GM23338 (cell line): ENCODE results near the gene NLN.

Experiments used
- CREB1 ChIP-seq: fragments of 250-450 bp; sonication (Bioruptor Pico); IDR thresholded peaks from 2 replicates; pipeline ENCODE4 v1.5.0; 2020; ENCODE audit warnings: low read depth, mild to moderate bottlenecking, moderate library complexity
- EZH2 ChIP-seq: fragments of 200-600 bp; sonication (generic); IDR thresholded peaks from one replicate; pipeline ENCODE4 v1.8.0; 2017; ENCODE audit warnings: antibody characterized with exemption, mild to moderate bottlenecking, low read depth; ENCODE audit not compliant: unreplicated experiment
- EZH2phosphoT487 ChIP-seq: fragments of 200-600 bp; sonication (generic); IDR thresholded peaks from one replicate; pipeline ENCODE4 v1.8.1; 2018; ENCODE audit warnings: antibody characterized with exemption; ENCODE audit not compliant: unreplicated experiment
- JUNB ChIP-seq: IDR thresholded peaks from one replicate; pipeline ENCODE4 v1.6.1; 2016; ENCODE audit warnings: antibody characterized with exemption; ENCODE audit not compliant: unreplicated experiment
- POLR2AphosphoS5 ChIP-seq: IDR thresholded peaks from 2 replicates; pipeline ENCODE4 v1.6.1; 2016; ENCODE audit warnings: antibody characterized with exemption, low read depth
- STAT1 ChIP-seq: IDR thresholded peaks from one replicate; pipeline ENCODE4 v1.6.1; 2016; ENCODE audit warnings: antibody characterized with exemption; ENCODE audit not compliant: unreplicated experiment
- ZNF114 ChIP-seq: fragments of 250-450 bp; sonication (Bioruptor Pico); IDR thresholded peaks from 2 replicates; pipeline ENCODE4 v1.5.0; 2020; ENCODE audit warnings: mild to moderate bottlenecking, moderate library complexity
- ZNF331 ChIP-seq: fragments of 250-450 bp; sonication (Bioruptor Pico); IDR thresholded peaks from 2 replicates; pipeline ENCODE4 v1.5.0; 2020; ENCODE audit warnings: low read depth, mild to moderate bottlenecking, moderate library complexity
- ZNF462 ChIP-seq: fragments of 250-450 bp; sonication (Bioruptor Pico); IDR thresholded peaks from 2 replicates; pipeline ENCODE4 v1.5.0; 2020; ENCODE audit warnings: mild to moderate bottlenecking, moderate library complexity
- TF ChIP-seq, protein P1 (sequence below), 2 experiments: fragments of 200-600 bp in 1 of 2; sonication (generic) in 1 of 2; conservative IDR thresholded peaks; 2 replicates each; pipeline versions ENCODE4 v1.5.1 to v1.6.1; 2016 to 2017; ENCODE audit warnings: antibody characterized with exemption in 2 of 2, low read depth in 2 of 2, mild to moderate bottlenecking in 2 of 2, moderate library complexity in 1 of 2
- TF ChIP-seq, protein P2 (sequence below): IDR thresholded peaks from 2 replicates; pipeline ENCODE4 v1.6.1; 2016; ENCODE audit warnings: antibody characterized with exemption
- TF ChIP-seq, protein P3 (sequence below): IDR thresholded peaks from one replicate; pipeline ENCODE4 v1.6.1; 2018; ENCODE audit warnings: antibody characterized with exemption; ENCODE audit not compliant: unreplicated experiment

GRCh38 chr5:65753189-65753588 lies 31.2 kb downstream of the NLN start:
- TF ChIP-seq, protein P1, sequence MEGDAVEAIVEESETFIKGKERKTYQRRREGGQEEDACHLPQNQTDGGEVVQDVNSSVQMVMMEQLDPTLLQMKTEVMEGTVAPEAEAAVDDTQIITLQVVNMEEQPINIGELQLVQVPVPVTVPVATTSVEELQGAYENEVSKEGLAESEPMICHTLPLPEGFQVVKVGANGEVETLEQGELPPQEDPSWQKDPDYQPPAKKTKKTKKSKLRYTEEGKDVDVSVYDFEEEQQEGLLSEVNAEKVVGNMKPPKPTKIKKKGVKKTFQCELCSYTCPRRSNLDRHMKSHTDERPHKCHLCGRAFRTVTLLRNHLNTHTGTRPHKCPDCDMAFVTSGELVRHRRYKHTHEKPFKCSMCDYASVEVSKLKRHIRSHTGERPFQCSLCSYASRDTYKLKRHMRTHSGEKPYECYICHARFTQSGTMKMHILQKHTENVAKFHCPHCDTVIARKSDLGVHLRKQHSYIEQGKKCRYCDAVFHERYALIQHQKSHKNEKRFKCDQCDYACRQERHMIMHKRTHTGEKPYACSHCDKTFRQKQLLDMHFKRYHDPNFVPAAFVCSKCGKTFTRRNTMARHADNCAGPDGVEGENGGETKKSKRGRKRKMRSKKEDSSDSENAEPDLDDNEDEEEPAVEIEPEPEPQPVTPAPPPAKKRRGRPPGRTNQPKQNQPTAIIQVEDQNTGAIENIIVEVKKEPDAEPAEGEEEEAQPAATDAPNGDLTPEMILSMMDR (conservative IDR thresholded peaks at IDR 0.05; ENCODE audit: low read depth in 2 of 2), result no peak
- no peak for TF ChIP-seq EZH2
- TF ChIP-seq, protein P2, sequence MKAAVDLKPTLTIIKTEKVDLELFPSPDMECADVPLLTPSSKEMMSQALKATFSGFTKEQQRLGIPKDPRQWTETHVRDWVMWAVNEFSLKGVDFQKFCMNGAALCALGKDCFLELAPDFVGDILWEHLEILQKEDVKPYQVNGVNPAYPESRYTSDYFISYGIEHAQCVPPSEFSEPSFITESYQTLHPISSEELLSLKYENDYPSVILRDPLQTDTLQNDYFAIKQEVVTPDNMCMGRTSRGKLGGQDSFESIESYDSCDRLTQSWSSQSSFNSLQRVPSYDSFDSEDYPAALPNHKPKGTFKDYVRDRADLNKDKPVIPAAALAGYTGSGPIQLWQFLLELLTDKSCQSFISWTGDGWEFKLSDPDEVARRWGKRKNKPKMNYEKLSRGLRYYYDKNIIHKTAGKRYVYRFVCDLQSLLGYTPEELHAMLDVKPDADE, result no peak
- no peak for TF ChIP-seq EZH2phosphoT487
- no peak for TF ChIP-seq ZNF462 (CRISPR knock-in tag)
- TF ChIP-seq, protein P3, sequence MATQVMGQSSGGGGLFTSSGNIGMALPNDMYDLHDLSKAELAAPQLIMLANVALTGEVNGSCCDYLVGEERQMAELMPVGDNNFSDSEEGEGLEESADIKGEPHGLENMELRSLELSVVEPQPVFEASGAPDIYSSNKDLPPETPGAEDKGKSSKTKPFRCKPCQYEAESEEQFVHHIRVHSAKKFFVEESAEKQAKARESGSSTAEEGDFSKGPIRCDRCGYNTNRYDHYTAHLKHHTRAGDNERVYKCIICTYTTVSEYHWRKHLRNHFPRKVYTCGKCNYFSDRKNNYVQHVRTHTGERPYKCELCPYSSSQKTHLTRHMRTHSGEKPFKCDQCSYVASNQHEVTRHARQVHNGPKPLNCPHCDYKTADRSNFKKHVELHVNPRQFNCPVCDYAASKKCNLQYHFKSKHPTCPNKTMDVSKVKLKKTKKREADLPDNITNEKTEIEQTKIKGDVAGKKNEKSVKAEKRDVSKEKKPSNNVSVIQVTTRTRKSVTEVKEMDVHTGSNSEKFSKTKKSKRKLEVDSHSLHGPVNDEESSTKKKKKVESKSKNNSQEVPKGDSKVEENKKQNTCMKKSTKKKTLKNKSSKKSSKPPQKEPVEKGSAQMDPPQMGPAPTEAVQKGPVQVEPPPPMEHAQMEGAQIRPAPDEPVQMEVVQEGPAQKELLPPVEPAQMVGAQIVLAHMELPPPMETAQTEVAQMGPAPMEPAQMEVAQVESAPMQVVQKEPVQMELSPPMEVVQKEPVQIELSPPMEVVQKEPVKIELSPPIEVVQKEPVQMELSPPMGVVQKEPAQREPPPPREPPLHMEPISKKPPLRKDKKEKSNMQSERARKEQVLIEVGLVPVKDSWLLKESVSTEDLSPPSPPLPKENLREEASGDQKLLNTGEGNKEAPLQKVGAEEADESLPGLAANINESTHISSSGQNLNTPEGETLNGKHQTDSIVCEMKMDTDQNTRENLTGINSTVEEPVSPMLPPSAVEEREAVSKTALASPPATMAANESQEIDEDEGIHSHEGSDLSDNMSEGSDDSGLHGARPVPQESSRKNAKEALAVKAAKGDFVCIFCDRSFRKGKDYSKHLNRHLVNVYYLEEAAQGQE, result no peak
- no peak for TF ChIP-seq POLR2AphosphoS5
- TF ChIP-seq STAT1, result no peak
- TF ChIP-seq ZNF114 (CRISPR knock-in tag), result no peak
- TF ChIP-seq JUNB, result no peak
- no peak for TF ChIP-seq CREB1 (CRISPR knock-in tag)
- TF ChIP-seq ZNF331 (CRISPR knock-in tag), result no peak
